ENCODE results near the gene ECPAS.
"Not testable (repeated sequence)": the region's sequence is repeated elsewhere in the genome, so short reads cannot be mapped to it uniquely, and the experiment has no call there.

Gene ECPAS

DNA sequence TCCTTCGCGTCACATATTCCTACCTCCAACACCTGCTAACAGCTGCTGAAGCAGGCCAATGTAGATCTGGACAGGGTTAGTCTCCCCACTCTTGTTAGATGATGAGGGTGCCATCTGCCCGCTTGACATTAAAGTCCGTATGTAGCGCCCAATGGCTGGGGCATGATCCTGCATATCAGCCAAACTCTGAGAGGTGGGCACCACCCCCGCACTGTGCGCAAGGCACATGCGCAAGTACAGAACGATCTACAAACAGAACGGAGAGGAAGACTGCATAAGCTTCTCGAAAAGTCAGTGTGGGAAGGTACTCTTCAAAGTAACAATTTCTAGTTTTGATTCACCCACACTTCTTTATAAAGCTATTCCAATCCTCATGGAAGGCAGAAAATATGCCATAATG lies 69.8 kb downstream of the ECPAS start:
- DNase-seq (ENCODE audit: low spot score): no peak

DNA sequence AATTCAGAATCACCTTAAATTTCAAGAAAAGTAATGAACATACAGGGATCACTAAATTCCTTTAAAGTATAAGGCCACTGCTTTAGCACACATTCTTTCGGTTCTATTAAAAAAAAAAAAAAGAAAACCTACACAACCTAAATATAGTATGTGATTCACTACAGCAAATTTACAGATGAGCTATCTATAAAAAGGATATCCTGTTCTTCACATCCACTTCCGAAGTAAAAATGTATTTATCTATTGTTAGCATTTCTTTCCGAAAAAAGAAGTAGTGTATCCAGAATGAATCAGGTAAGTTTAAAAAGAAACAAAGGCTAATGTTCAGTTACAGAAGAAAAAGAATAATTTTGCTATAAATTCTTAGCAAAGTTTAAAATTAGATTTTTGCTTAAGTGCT lies 70.2 kb downstream of the ECPAS start:
- no peak for DNase-seq (ENCODE audit: low spot score)

DNA sequence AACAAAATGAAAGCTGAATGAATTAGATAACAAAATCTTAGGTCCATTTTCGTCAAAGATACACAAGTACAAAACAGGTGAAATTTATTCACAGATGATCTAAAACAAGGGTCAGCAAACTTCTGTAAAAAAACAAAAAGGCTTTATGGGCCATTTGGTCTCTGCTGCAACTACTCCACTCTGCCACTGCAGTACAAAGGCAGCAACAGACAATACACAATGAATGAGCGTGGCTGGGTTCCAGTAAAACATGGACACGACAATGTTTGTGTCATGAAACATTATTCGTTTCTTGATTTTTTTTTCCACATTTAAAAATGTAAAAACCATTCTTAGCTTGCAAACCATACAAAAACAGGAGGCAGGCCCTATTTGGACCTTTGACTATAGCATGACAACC lies 71.9 kb downstream of the ECPAS start:
- DNase-seq (ENCODE audit: low spot score): no peak

DNA sequence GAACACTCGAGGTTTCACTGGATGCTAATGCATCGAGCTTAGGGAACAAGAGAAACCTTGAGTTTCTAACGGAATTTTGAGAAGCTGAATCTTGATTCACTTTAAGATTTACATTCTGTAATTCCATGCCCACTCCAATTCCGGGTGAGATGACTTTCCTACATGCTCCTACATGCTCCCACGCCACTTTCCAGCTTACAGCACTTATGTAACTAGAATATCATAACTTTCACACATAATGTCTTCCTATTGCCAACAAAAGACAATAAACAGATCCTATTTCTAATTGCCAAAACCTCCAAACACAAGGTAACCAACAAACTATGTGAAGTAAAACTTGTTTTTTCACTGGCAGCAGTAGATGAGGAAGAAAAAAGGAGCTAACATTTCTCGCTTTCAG lies 72.9 kb downstream of the ECPAS start:
- DNase-seq (ENCODE audit: low spot score): no peak

DNA sequence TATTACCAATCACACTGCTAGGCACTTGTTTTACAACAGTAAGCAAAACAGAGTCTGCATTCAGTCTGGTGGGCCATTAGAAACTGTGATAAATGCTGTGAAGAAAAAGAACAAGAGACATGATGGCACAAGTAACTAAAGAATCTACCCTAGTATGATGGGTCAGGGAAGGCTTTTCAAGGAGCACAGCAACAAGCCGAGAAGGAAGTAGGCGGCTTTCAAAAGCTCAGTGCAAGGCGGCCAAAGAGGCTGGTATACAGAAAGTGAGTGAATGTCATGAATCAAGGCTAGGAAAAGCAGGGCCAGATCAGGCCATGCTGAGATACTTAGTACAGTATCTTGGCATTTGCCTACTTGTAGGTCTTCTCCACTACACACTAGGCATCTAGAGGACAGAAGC lies 76.4 kb downstream of the ECPAS start:
- DNase-seq (ENCODE audit: low spot score): no peak

DNA sequence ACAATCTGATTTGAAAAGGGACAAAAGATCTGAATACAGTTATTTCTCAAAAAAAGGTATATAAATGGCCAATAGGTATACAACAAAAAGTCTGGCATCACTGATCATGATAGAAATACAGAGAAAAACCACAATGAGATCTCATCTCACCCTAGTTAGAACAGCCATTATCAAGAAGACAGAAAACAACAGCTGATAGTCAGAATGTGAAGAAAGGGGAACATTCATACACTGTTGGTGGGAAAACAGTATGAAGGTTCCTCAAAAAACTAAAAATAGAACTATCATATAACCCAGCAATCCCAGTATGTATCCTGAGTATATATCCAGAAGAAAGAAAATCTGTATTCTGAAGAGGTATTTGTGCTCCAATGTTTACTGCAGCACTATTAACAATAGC lies 78.5 kb downstream of the ECPAS start:
- DNase-seq (ENCODE audit: low spot score): no peak

DNA sequence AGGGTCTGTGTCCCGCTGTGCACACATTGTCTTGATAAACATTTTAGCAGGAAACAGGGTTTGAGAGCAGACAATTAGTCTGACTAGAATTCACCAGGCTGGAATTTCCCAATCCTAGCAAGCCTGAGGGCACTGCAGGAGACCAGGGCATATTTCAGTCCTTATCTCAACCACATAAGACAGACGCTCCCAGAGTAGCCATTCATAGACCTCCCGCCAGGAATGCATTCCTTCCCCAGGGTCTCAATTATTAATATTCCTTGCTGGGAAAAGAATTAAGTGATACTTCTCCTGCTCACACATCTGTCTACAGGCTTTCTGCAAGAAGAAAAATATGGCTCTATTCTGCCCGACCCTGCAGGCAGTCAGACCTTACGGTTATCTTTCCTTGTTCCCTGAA lies 82.7 kb downstream of the ECPAS start:
- not testable (repeated sequence) for DNase-seq (ENCODE audit: low spot score)

DNA sequence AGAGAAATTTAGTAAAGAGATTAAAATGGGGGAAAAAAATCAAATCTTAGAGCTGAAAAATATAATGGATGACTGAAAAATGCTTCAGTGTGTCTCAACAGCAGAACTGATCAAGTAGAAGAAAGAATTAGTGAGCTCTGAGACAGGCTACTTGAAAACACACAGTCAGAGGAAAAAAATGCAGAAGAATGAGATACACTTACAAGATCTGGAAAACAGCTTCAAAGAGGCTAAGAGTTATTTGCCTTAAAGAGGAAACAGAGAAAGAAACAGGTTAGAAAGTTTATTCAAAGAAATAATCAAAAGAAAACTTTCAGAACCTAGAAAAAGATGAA lies 83.7 kb downstream of the ECPAS start:
- no peak for DNase-seq (ENCODE audit: low spot score)

DNA sequence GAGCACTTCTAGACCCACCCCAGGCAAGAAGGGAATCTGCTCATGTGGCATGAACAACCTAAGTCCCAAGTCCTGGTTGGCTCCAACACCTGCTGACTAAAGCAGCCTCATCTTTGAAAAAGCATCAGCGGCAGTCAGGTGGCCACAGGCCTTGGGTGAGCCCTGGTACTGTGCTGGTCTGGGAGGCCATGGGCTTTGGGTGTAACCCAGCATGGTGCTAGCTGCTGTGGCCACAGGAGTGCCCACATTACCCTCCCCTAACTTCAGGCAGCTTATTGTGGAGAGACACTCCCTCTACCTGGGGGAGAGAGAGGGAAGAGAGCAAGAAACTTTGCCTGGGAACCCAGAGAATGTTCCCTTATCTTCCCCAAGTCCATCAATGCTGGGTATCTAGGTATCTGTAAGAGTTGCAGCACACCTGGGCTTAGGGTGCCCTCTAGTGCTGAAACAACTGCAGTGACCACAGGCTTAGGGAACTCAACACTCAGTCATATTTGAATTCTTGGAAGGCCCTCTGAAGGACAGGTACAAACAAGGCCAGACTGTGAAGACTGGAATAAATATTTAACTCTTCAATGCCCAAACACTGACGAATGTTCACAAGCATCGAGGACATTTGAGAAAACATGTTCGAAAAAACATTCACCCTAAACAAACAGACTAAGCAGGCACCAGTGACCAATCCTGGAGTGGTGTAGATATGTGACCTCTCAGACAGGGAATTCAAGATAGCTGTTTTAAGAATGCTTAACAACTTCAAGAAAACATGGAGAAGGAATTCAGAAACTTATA lies 84.2 kb downstream of the ECPAS start:
- no peak for DNase-seq (ENCODE audit: low spot score)

DNA sequence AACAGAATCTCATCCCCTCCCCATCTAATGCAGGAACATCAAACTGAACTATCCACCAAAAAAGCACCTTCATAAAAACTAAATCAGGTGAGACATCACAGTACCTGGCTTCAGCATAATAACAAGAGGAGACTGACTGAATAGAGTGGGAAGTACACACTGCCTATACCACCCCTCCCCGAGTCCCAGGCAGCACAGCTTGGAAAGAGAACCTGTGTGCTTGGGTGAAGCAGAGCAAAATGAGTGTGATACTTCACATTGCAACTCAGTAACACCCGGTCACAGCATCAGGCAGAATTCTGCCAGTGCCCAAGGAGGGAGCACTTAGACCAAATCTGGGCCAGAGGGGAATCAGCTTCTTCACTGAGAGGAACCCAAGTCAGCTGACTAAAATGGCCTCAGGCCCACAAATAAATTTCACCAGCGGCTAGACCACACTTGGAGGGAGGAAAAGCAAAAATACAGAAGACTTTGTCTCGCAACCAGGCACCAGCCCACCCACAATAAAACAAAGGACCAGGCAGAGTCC lies 84.9 kb downstream of the ECPAS start:
- DNase-seq (ENCODE audit: low spot score): no peak

DNA sequence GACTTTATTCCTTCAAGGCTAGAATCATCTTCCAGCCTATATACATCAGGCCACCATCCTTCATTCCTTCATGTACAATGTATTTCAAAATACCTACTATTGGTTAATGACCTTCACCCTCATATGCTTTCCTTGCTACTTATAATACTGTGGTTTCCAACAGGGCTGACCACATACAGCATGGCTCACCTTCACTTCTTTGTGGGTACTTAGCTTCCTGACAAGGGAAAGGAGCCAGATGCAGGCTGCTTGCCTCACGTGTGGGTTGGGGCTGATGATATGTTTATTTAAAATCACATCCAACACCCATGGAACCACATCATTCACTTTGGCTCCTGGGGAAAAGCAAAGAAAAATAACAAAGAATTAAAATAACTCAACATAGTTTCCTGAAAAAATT lies 90.2 kb downstream of the ECPAS start:
- DNase-seq (ENCODE audit: low spot score): no peak

DNA sequence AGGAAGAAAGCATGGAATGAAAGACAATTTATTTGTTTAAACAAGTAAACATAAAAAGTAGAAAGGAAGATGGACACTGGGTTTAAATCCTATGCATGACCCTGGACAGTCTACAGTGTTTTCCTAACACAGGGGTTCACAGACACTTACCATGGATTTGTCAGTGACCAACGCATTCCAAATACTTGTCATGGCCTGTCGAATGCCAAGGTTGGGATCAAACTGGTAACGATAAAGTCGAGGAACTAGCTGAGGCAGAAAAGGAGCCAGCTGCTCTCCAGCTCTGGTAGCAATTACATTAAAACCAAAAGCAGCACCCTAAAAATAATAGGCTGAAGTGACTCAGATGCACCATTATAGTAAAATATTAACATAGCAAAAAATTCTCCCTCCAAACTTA lies 94.8 kb downstream of the ECPAS start:
- DNase-seq (ENCODE audit: low spot score): no peak

DNA sequence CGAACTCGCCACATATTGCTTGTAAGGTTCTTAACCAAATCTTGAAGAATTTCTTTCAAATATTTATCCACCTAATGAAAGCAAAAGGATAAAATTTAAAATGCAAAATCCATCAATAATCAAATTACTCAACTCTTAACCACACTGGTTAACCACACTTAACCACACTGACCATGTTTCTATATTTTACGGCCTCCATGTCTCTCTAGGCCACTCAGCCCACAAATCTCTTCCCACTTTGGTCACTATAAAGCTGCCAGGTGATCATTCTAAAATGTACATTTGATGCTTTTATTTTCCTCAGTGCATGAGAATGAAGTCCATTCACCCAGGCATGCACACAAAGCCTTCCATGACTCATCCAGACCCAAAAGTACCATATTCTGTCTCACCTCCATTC lies 97.8 kb downstream of the ECPAS start:
- DNase-seq (ENCODE audit: low spot score): no peak

DNA sequence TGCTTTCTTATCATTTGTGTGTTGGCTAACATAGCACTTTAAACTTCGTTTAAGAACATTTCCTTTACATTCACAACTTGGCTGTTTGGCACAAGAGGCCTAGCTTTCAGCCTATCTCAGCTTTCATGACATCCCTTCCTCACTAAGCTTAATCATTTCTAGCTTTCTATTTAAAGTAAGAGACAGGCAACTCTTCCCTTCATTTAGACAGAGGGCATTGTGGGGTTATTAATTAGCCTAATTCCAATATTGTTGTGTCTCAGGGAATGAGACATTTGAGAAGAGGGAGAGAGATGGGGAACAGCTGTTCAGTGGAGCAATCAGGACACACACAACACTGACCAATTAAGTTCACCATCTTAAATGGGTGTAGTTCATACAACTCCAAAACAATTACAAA lies 103.2 kb downstream of the ECPAS start:
- DNase-seq (ENCODE audit: low spot score): no peak

DNA sequence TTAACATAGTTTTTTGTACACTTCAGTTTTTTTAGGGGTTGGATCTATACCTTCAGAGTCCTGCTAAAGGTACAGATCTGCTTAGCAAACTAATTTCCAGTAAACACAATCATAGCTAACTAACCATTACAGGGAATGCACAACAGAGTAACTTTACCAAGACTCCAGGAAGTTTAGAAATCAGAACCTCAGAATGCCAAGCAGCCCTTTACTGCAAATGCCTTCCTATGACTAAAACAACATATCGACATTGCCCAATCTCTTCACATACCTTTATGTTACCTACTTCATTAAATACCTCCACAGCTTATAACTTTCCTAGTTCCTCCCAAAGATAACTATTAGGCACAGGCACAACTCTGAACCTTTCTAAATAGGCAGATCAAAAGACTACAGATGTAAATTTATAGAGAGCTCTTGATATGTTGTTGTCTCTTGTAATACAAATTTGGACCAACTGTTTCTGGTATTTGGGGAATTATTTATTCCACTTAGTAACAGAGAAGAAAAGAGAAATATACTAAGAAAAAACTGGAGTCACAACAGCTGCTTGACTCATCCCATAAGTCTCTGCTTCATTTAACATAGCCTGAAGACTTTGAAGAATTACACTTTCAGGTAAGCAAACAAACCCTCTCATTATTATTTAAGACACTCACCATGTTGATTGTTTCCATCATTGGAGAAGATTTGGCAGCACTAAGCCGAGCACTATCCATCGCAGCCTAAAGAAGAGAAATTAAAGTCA lies 108.2 kb downstream of the ECPAS start:
- no peak for DNase-seq (ENCODE audit: low spot score)

DNA sequence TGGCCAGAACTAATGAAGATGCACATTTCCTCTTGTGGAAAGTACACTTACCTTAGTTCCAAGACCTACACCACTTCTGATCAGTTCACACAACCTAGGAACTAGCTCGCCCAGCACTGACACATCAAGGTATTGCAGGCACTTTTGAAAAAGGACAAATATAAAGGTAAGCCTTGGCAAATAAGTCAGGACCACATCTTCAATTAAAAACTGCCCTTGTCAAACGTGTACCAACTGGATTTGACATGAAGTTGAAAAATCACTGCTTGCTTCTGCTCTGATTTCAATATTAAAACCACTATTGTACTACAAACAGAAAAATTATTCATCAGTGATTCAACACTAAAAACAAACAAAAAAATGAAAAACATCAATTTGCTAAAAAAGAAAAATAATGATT lies 109.1 kb downstream of the ECPAS start:
- DNase-seq (ENCODE audit: low spot score): no peak

DNA sequence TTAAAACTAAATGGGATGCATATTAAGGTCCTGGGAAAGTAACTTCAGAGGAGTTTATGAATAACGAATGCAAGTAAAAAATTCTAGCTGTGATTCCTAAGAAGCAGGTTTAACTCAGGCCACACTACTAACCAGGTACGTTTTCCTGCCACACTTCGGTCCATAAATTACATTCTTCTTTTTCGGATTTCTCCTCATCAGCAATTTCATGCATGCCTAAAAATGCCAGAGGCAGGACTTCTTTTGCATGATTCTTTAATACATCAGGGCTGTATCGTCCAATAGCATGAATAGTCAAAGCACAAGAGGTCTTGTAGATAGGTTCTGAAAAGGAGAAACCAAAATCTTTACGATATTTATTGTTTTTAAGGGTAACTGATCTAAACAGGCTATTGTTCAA lies 111.9 kb downstream of the ECPAS start:
- DNase-seq (ENCODE audit: low spot score): no peak

DNA sequence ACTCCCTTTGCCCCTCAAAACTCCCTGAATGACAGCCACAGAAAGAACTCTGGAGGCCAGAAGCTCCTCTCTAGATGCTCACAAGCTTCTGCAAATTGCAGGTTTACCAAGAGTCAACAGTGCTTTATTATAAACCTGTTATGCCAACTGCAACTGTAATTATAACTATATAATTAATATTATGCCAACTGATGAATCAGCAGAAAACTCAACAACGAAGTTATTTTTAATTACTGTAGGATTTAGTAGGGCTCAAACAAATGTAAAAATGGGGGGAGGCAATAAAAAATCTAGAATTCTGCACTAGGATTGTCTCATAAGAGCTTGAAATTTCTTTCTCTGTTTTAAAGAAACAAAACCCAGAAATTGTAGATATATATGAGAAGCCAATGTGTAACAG lies 117.2 kb downstream of the ECPAS start:
- no peak for DNase-seq (ENCODE audit: low spot score)

DNA sequence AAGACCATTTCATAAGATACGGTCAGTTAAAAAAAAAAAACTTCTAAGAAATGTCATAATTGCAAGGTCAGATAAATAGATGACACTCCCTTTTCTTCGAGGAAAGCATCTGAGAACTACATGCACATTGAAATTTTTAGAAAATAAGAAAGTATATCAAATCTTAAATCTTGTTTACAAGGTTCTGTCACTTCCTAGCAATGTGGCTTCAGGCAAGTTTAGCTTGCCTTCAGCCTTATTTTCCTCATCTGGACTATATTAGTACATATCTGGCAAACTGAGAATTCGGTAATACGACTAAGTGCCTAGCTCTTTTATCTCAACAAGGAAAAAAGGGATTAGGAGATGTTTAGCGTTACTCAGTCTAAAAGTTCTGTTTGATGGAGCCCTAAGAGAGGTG lies 121.7 kb downstream of the ECPAS start:
- no peak for DNase-seq (ENCODE audit: low spot score)

DNA sequence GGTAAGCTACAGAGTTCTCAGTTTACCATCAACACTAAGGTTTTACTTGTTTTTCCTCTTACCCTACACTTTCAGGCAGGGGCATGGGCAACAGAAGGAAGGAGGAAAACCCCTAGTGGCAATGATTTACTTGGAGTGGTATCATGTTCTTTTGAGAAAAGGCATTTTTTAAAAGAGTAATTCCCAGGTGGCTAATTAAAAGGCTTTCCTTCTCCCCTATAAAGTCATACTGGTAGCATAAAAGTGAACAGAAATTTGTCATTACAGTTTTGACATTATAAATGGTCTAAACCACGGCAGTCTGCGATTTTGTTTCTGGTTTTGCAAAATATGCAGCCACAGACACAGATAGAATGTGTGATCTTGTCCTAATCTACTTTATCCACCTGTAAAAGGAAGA lies 123.3 kb downstream of the ECPAS start:
- DNase-seq (ENCODE audit: low spot score): no peak

DNA sequence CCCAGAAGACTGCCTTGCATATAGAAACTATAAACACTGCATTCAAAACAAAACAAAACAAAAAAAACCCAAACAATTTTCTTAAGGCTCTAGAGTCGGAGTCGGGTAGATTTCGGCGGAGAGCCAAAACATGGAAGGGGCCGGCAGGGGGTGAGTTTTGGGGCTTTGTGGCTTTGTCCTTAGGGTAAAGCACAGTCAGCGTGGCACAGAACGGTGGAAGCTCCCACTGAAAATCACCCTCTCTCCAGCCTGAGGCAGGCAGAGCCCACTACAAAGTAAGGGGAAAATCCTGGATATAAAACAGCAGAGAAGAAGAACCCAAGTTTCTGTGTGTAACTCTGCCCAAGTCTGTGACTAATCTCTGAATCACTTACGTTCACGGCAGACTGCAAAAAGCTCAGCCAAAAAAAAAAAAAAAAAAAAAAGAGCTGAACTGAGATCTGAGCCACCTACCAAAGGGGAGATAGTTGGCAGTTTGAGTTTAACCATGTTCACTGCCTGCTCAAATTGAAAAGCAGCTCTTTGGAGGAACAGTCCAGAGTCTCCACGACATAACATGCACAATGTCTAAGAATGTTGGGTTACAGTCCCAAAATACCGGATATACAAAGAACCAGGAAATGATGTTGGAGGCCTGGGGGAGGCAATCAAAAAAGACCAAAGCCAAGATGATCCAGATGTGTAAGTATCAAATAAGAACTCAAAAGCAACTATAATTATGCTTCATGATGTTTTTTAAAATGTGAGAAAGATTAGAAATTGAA lies 127.5 kb downstream of the ECPAS start:
- peak; percentile 44 for DNase-seq (ENCODE audit: low spot score)

DNA sequence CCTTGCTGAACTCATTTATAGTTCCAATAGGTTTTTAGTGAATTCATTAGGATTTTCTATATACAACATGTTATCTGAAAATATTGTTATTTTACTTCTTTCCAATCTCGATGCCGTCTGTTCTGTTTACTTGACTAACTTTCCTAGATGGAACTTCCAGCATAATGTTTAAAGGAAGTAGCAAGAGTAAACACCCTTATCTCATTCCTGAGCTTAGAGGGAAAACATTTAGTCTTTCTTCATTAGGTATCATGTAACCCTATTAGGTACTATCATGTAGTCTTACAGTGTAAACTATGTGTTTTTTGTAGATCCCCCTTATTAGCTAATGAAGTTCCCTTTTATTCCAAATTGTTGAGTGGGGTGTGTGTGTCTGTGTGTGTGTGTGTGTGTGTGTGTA lies 131.6 kb downstream of the ECPAS start:
- DNase-seq (ENCODE audit: low spot score): no peak

DNA sequence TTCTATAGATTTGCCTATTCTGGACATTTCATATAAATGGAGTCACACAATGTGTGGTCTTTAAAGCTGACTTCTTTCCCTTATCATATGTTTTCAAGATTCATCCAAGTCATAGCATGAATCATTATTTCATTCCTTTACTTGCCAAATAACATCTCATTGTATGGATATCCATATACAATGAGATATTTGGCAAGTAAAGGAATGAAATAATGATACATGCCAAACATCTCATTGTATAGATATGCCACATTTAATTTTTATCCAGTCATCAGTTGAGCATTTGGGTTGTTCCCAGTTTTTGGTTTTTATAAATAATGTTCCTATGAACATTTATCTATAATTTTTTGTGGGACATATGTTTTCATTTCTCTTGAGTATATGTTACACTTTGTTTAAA lies 133.6 kb downstream of the ECPAS start:
- no peak for DNase-seq (ENCODE audit: low spot score)

All from ecto neural progenitor cell (in vitro differentiated cells).